Psoas muscle (tissue), 8 donors: Measurements from ENCODE around the gene IKZF1. TPM values are rescaled to one million over a fixed set of nuclear protein-coding genes. Genes with fewer than 3 reads are reported as not detected.

ENCODE experiments used
- ATAC-seq, 4 donors: fragments of 200-7000 bp; cut with Tn5 transposase; one replicate each; pipeline ENCODE4 v1.9.1; 2020; ENCODE audit warnings: moderate library complexity in 3 of 4, mild to moderate bottlenecking in 2 of 4
- DNase-seq, 2 donors: peaks; one replicate each; pipeline ENCODE4 v3.0.0-alpha.2; 2020
- H3K27ac ChIP-seq: fragments of 200-600 bp; one replicate; pipeline ENCODE4 v1.8.0; 2022
- H3K27me3 ChIP-seq, 3 donors: fragments of 200-600 bp in 1 of 3; one replicate each; pipeline versions ENCODE4 v1.6.1 to v1.8.0; 2013 to 2022; ENCODE audit warnings: low read length in 2 of 3, mild to moderate bottlenecking in 2 of 3, moderate library complexity in 1 of 3; ENCODE audit not compliant: insufficient read depth in 3 of 3
- H3K36me3 ChIP-seq, 2 donors: fragments of 200-600 bp in 1 of 2; one replicate each; pipeline versions ENCODE4 v1.6.1 to v1.8.0; 2013 to 2022; ENCODE audit warnings: low read depth in 1 of 2, mild to moderate bottlenecking in 1 of 2, moderate library complexity in 1 of 2; ENCODE audit not compliant: insufficient read depth in 1 of 2
- H3K4me1 ChIP-seq: fragments of 200-600 bp; one replicate; pipeline ENCODE4 v1.8.0; 2022
- H3K4me3 ChIP-seq: fragments of 200-600 bp; one replicate; pipeline ENCODE4 v1.8.0; 2022; ENCODE audit warnings: mild to moderate bottlenecking
- H3K9me3 ChIP-seq: fragments of 200-600 bp; one replicate; pipeline ENCODE4 v1.8.0; 2022
- CTCF ChIP-seq: fragments of 200-600 bp; IDR thresholded peaks from one replicate; pipeline ENCODE4 v1.8.0; 2022; ENCODE audit warnings: antibody characterized with exemption
- WGBS, 3 donors: extraction: QIAGEN DNeasy Blood & Tissue Kit; methylation state at CpG; one replicate each; pipeline versions ENCODE4 v1.1.6 to v1.1.7; 2013; 5-methylcytosine and 5-hydroxymethylcytosine counted together
- intact Hi-C, 2 donors: fragments of 100-400 bp; cut with DNase I; formaldehyde crosslinking; loops; one replicate each; pipeline versions ENCODE4 v1.11.0 to v1.14.2; 2022
- polyA plus RNA-seq, 3 donors: library from polyadenylated mRNA; stranded (reverse); fragments of 200-250 nt; gene quantifications; one replicate each; pipeline ENCODE4 v1.2.3, GENCODE V29; 2013
- total RNA-seq, 4 donors: library from RNA; stranded (reverse); fragmentation: NEBNext Ultra II Directional in 2 of 4; extraction: Animal tissue kit (Norgen Biotek cat#: 25700) in 2 of 4; gene quantifications; one replicate each; pipeline versions ENCODE4 v1.2.1 to v1.2.4, GENCODE V29; 2021 to 2023
- donor health status: healthy with polysubstance abuse.
- donor health status: DM: no; HTN: no; CAD: no; lungs with moderate emphysema.
- donor health status: Bipolar disorder and iron deficiency.
- donor health status: healthy.
- donor health status: DM: yes; HTN: yes; CAD: no.
- donor health status: DM: no; HTN: no; CAD: no.
- donor health status: DM: no; HTN: no; CAD: no.
- donor health status: DM: yes; HTN: yes; CAD: no.

Gene IKZF1
- total and polyA plus RNA-seq, 7 donors = 0.18 to 2.0 (median 1.1) TPM

GRCh38 chr7:50305583-50306493 lies 1.3 kb downstream of the IKZF1 start:
- H3K9me3 ChIP-seq = no peaks in the 10 kb centered on the region
- H3K4me1 ChIP-seq = peaks cover 3% of the 10 kb centered on the region
- peak overlapping the region; percentile 59 for H3K4me3 ChIP-seq
- 53 to 62% (median 55%) methylated on average over 11 of the region's 11 CpGs for WGBS, 3 donors
- peaks cover 3 to 55% (median 14%) of the 10 kb centered on the region in 3 donors for H3K27me3 ChIP-seq
- no peak for TF ChIP-seq CTCF
- DNase-seq (no peak), ATAC-seq (no peak)
- H3K36me3 ChIP-seq = no peaks in the 10 kb centered on the region
- no peak overlapping the region for H3K27ac ChIP-seq
- intact Hi-C loops = no loop called here

- Histone ChIP-seq H3K36me3 (no peaks in the 10 kb centered on the region), H3K27ac (no peak overlapping the region), H3K4me3 (peak overlapping the region; percentile 59), H3K9me3 (no peaks in the 10 kb centered on the region), H3K4me1 (peaks cover 3% of the 10 kb centered on the region), H3K27me3 (peaks cover 3 to 51% (median 14%) of the 10 kb centered on the region in 3 donors)
- 67 to 74% (median 69%) methylated on average over 10 of the region's 10 CpGs for WGBS, 3 donors
- intact Hi-C loops = no loop called here
- DNase-seq (no peak), ATAC-seq (no peak)
- TF ChIP-seq CTCF = no peak
Measured at GRCh38 chr7:50306494-50307367, 2.2 kb downstream of the IKZF1 start.

GRCh38 chr7:50307368-50308032 lies 3.0 kb downstream of the IKZF1 start:
- H3K36me3 ChIP-seq = no peaks in the 10 kb centered on the region
- no peaks in the 10 kb centered on the region for H3K9me3 ChIP-seq
- WGBS, 3 donors = 47 to 56% (median 48%) methylated on average over 10 of the region's 10 CpGs
- intact Hi-C loops = no loop called here
- peaks cover 3% of the 10 kb centered on the region for H3K4me1 ChIP-seq
- no peak for TF ChIP-seq CTCF
- H3K27me3 ChIP-seq = peaks cover 3 to 46% (median 14%) of the 10 kb centered on the region in 3 donors
- DNase-seq (no peak), ATAC-seq (no peak)
- H3K4me3 ChIP-seq = peak overlapping the region; percentile 11
- H3K27ac ChIP-seq = no peak overlapping the region

GRCh38 chr7:50308203-50308531 lies 3.7 kb downstream of the IKZF1 start:
- H3K27ac ChIP-seq = no peak overlapping the region
- intact Hi-C loops = no loop called here
- H3K9me3 ChIP-seq = no peaks in the 10 kb centered on the region
- H3K27me3 ChIP-seq = peaks cover 3 to 46% (median 11%) of the 10 kb centered on the region in 3 donors
- H3K4me3 ChIP-seq = no peak overlapping the region
- no peak for DNase-seq
- peaks cover 3% of the 10 kb centered on the region for H3K4me1 ChIP-seq
- ATAC-seq = no peak
- no peaks in the 10 kb centered on the region for H3K36me3 ChIP-seq
- WGBS, 3 donors = 79 to 83% (median 80%) methylated on average over 3 of the region's 3 CpGs
- TF ChIP-seq CTCF = no peak
